Osteoblast (primary cell): Measurements from ENCODE around the gene GREB1L. TPM values are rescaled to one million over a fixed set of nuclear protein-coding genes. Genes with fewer than 3 reads are reported as not detected.
"Not testable (repeated sequence)": the region's sequence is repeated elsewhere in the genome, so short reads cannot be mapped to it uniquely, and the experiment has no call there.

Source experiments
- DNase-seq: peaks from one replicate; pipeline ENCODE4 v3.0.0; 2011; ENCODE audit warnings: low spot score, mixed read lengths; ENCODE audit not compliant: insufficient read length; ENCODE audit errors: missing footprints
- H2AFZ ChIP-seq: 2 replicates; pipeline ENCODE4 v1.6.0; 2011; ENCODE audit warnings: mild to moderate bottlenecking, low read length
- H3K27ac ChIP-seq: 2 replicates; pipeline ENCODE4 v1.5.1; 2011; ENCODE audit warnings: mild to moderate bottlenecking, low read depth, low read length, moderate library complexity
- H3K27me3 ChIP-seq: 2 replicates; pipeline ENCODE4 v1.6.0; 2012; ENCODE audit warnings: mild to moderate bottlenecking, control low read depth, inconsistent platforms, low read length, moderate library complexity; ENCODE audit not compliant: insufficient read depth
- H3K36me3 ChIP-seq: 2 replicates; pipeline ENCODE4 v1.5.1; 2011; ENCODE audit warnings: mild to moderate bottlenecking, low read length, control low read depth, moderate library complexity; ENCODE audit not compliant: insufficient read depth
- H3K4me1 ChIP-seq: 2 replicates; pipeline ENCODE4 v1.5.1; 2011; ENCODE audit warnings: mild to moderate bottlenecking, low read length, control low read depth, moderate library complexity; ENCODE audit not compliant: insufficient read depth
- H3K4me2 ChIP-seq: 2 replicates; pipeline ENCODE4 v1.6.0; 2011; ENCODE audit warnings: mild to moderate bottlenecking, low read length; ENCODE audit not compliant: insufficient read depth
- H3K4me3 ChIP-seq: fragments of 200-600 bp; sonication (generic); 3 replicates; pipeline ENCODE4 v1.5.1; 2012; ENCODE audit warnings: mild to moderate bottlenecking, low read length, inconsistent platforms; ENCODE audit not compliant: insufficient read depth
- H3K79me2 ChIP-seq: 2 replicates; pipeline ENCODE4 v1.6.0; 2012; ENCODE audit warnings: mild to moderate bottlenecking, low read length, control low read depth, inconsistent platforms; ENCODE audit not compliant: insufficient read depth
- H3K9me3 ChIP-seq: 2 replicates; pipeline ENCODE4 v1.5.1; 2011; ENCODE audit warnings: low read depth, low read length, control low read depth
- H4K20me1 ChIP-seq: 2 replicates; pipeline ENCODE4 v1.6.0; 2012; ENCODE audit warnings: mild to moderate bottlenecking, low read length, control low read depth; ENCODE audit not compliant: insufficient read depth
- total RNA-seq: library from RNA; depleted of rRNA; stranded (reverse); fragments of >200 nt; gene quantifications from 2 replicates; pipeline ENCODE4 v1.2.3, GENCODE V29; 2012
- TF ChIP-seq, protein P1 (sequence below): IDR thresholded peaks from 2 replicates; pipeline ENCODE4 v1.5.1; 2011; ENCODE audit warnings: mild to moderate bottlenecking, low read depth, low read length, moderate library complexity; ENCODE audit errors: extremely low read depth

The GREB1L gene
- total RNA-seq, 1 donor = 0.36 TPM

DNA sequence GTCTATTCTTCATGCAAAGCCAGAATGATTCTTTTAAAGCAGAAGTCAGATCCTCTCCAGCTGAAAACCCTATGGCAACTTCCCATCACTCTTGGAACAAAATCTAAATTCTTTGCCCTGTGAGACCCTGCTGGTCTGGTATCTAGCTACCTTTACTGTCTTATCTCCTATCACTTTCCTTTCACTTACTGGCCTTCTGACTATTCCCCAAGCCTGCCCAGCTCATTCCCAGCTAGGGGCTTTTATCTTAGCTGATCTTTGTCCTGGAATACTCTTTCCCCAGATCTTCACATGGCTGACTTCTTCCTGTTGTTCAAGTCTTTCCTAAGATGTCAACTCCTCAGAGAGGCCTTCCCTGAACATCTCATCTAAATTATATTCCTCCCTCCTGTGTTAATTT is 63.6 kb downstream of the GREB1L start:
- TF ChIP-seq, protein P1, sequence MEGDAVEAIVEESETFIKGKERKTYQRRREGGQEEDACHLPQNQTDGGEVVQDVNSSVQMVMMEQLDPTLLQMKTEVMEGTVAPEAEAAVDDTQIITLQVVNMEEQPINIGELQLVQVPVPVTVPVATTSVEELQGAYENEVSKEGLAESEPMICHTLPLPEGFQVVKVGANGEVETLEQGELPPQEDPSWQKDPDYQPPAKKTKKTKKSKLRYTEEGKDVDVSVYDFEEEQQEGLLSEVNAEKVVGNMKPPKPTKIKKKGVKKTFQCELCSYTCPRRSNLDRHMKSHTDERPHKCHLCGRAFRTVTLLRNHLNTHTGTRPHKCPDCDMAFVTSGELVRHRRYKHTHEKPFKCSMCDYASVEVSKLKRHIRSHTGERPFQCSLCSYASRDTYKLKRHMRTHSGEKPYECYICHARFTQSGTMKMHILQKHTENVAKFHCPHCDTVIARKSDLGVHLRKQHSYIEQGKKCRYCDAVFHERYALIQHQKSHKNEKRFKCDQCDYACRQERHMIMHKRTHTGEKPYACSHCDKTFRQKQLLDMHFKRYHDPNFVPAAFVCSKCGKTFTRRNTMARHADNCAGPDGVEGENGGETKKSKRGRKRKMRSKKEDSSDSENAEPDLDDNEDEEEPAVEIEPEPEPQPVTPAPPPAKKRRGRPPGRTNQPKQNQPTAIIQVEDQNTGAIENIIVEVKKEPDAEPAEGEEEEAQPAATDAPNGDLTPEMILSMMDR = no peak
- H3K79me2 ChIP-seq = no peaks in the 10 kb centered on the region
- H2AFZ ChIP-seq = no peak overlapping the region
- no peaks in the 10 kb centered on the region for H3K9me3 ChIP-seq
- peaks cover 18% of the 10 kb centered on the region for H3K27me3 ChIP-seq
- H3K4me1 ChIP-seq = no peaks in the 10 kb centered on the region
- H3K27ac ChIP-seq = no peak overlapping the region
- no peaks in the 10 kb centered on the region for H4K20me1 ChIP-seq
- H3K36me3 ChIP-seq = no peaks in the 10 kb centered on the region
- no peak overlapping the region for H3K4me2 ChIP-seq
- no peak overlapping the region for H3K4me3 ChIP-seq
- DNase-seq = no peak

DNA sequence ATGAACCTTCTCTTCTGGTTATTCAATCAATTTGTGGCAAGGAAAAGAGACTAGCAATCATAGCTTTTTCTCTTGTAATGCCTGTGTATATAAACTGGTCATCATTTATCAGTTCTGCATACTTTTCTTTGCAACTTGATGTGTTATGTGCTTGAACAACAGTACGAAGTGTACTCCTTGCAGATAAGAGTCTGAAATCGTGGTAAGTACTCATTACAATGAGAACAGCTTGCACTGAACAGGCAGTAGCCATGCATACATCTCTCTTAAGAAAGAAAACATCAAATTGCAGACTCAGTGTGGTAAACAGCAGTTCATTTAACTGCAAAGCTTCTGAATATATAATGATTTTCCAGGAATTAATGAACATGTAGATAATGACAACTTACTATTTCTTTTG is 64.3 kb downstream of the GREB1L start:
- TF ChIP-seq, protein P1 = no peak
- Histone ChIP-seq H3K36me3 (no peaks in the 10 kb centered on the region), H3K9me3 (no peaks in the 10 kb centered on the region), H3K4me2 (no peak overlapping the region), H3K27ac (no peak overlapping the region), H3K4me1 (no peaks in the 10 kb centered on the region), H2AFZ (no peak overlapping the region), H3K27me3 (peaks cover 11% of the 10 kb centered on the region), H3K79me2 (no peaks in the 10 kb centered on the region), H3K4me3 (no peak overlapping the region), H4K20me1 (no peaks in the 10 kb centered on the region)
- DNase-seq = no peak

DNA sequence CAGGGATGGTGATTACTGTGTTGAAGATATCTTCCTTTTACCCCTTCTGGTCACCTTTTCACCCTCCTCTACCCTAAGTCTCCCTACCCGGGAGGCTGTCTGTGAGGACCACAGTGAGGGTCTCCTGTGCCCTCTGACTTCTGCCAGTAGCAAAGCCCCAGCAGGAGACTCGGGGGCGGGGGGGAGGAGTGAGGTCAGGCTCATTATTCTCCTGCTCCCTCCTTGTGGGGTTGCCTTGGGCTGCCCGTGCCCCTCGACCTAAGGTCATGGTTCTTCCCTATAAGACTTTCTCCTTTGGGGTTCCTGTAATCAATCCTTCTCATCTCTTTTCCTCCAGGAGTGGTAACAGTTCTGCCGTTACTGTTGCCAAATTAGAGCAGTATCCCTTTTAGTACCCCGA is 65.5 kb downstream of the GREB1L start:
- H4K20me1 ChIP-seq = no peaks in the 10 kb centered on the region
- no peaks in the 10 kb centered on the region for H3K9me3 ChIP-seq
- H3K4me3 ChIP-seq = no peak overlapping the region
- H3K27me3 ChIP-seq = peaks cover 11% of the 10 kb centered on the region
- H3K4me2 ChIP-seq = no peak overlapping the region
- no peaks in the 10 kb centered on the region for H3K36me3 ChIP-seq
- no peak for DNase-seq
- H2AFZ ChIP-seq = no peak overlapping the region
- no peaks in the 10 kb centered on the region for H3K79me2 ChIP-seq
- no peak overlapping the region for H3K27ac ChIP-seq
- no peaks in the 10 kb centered on the region for H3K4me1 ChIP-seq
- TF ChIP-seq, protein P1 = no peak

DNA sequence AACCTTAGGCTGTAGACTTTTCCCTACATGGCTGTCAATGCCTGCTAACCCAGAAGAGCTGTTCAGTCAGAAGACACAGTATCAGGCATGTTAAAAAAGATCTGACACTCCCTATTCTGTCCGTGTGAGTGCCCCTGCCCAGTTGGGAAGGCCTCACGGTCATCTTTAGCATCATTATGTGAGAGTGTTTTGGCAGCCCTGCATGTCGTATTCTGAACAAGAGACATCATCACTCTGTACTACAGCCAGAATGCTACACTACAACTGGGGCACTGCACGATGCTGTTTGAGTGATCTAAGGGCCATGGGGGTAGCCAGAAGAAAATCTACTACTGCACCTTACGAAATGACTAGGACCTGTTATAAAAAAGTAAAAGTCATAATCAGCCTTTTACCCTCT is 67.2 kb downstream of the GREB1L start:
- peaks cover 11% of the 10 kb centered on the region for H3K27me3 ChIP-seq
- H2AFZ ChIP-seq = no peak overlapping the region
- no peaks in the 10 kb centered on the region for H4K20me1 ChIP-seq
- H3K4me2 ChIP-seq = no peak overlapping the region
- H3K4me1 ChIP-seq = no peaks in the 10 kb centered on the region
- TF ChIP-seq, protein P1 = no peak
- no peak for DNase-seq
- H3K4me3 ChIP-seq = no peak overlapping the region
- no peaks in the 10 kb centered on the region for H3K36me3 ChIP-seq
- H3K27ac ChIP-seq = no peak overlapping the region
- H3K79me2 ChIP-seq = no peaks in the 10 kb centered on the region
- H3K9me3 ChIP-seq = no peaks in the 10 kb centered on the region

DNA sequence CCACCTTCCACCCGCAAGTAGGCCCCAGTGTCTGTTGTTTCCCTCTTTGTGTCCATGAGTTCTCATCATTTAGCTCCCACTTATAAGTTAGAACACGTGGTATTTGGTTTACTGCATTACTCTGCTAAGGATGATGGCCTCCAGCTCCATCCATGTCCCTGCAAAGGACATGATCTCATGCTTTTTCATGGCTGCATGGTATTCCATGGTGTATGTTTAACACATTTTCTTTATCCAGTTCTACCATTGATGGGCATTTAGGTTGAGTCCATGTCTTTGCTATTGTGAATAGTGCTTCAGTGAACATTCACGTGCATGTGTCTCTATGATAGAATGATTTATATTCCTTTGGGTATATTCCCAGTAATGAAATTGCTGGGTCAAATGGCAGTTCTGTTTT is 69.9 kb downstream of the GREB1L start:
- H3K9me3 ChIP-seq, DNase-seq, H3K79me2 ChIP-seq, H2AFZ ChIP-seq, H3K4me3 ChIP-seq, H3K4me2 ChIP-seq, H3K4me1 ChIP-seq, H4K20me1 ChIP-seq, H3K27ac ChIP-seq, H3K36me3 ChIP-seq: not testable (repeated sequence)
- H3K27me3 ChIP-seq = peaks cover 11% of the 10 kb centered on the region
